ENCODE data around the gene REC114. TPM values are rescaled to one million over a fixed set of nuclear protein-coding genes. Genes with fewer than 3 reads are reported as not detected.

Gene REC114
- not detected in 2 replicates for total RNA-seq

GRCh38 chr15:73442968-73443367, at the start of gene REC114:
REC114 (plus strand) TSS chr15:73443164; CDS start chr15:73443186, 22 bp downstream.

Other genes starting within 250 kb of the REC114 start
- gene HCN4, start 74.2 kb upstream of the REC114 start, total RNA-seq, result not detected in 2 replicates
- 129 and 143 TPM in 2 replicates for gene NPTN, start 190.2 kb downstream of the REC114 start, total RNA-seq
- 78.1 and 99.5 TPM in 2 replicates for gene CD276, start 241.2 kb downstream of the REC114 start, total RNA-seq